Tibial nerve (tissue), 3 donors: ENCODE data around the gene TRIM62.

Experiments
- POLR2A ChIP-seq, 2 donors: fragments of 450-650 bp; IDR thresholded peaks; one replicate each; pipeline ENCODE4 v1.6.1; 2017; ENCODE audit warnings: antibody characterized with exemption in 2 of 2, mild to moderate bottlenecking in 2 of 2, moderate library complexity in 2 of 2
- TF ChIP-seq, protein P1 (sequence below), 5 experiments: fragments of 200-600 bp in 3 of 5; fragments of 450-650 bp in 2 of 5; sonication (generic) in 3 of 5; IDR thresholded peaks; one replicate each; pipeline ENCODE4 v1.5.1; 2016 to 2019; ENCODE audit warnings: antibody characterized with exemption in 5 of 5, mild to moderate bottlenecking in 3 of 5, moderate library complexity in 2 of 5

DNA sequence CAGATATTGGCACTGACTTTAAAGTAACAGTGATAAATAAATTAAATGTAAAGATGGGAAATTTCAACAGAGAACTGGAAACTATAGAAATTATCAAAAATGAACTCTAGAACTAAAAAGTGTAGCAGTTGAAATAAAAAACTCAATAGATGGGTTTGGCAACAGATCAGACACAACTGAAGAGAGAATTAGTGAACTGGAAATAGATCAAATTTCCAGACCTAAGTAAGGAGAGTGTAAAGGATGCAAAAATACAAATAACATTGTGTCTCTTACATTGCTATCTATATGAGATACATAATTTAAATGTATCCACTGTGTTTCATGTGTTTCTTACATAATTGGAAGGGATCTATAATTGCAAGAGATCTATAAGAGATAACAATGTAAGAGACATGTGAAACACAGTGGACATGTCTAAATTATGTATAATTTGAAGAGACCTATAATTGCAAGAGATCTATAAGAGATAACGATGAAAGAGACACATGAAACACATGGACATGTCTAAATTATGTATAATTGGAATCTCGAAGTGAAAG lies 42.4 kb upstream of the TRIM62 start:
- TF ChIP-seq, protein P1, sequence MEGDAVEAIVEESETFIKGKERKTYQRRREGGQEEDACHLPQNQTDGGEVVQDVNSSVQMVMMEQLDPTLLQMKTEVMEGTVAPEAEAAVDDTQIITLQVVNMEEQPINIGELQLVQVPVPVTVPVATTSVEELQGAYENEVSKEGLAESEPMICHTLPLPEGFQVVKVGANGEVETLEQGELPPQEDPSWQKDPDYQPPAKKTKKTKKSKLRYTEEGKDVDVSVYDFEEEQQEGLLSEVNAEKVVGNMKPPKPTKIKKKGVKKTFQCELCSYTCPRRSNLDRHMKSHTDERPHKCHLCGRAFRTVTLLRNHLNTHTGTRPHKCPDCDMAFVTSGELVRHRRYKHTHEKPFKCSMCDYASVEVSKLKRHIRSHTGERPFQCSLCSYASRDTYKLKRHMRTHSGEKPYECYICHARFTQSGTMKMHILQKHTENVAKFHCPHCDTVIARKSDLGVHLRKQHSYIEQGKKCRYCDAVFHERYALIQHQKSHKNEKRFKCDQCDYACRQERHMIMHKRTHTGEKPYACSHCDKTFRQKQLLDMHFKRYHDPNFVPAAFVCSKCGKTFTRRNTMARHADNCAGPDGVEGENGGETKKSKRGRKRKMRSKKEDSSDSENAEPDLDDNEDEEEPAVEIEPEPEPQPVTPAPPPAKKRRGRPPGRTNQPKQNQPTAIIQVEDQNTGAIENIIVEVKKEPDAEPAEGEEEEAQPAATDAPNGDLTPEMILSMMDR (IDR thresholded peaks at IDR 0.05): no peak
- TF ChIP-seq POLR2A (IDR thresholded peaks at IDR 0.05): no peak
